ENCODE measurements around the gene PFAS. TPM values are rescaled to one million over a fixed set of nuclear protein-coding genes. Genes with fewer than 3 reads are reported as not detected.

Gene PFAS
- total and polyA plus RNA-seq, 2 of the 8 experiments (the other 6 are each of a cell fraction or from before 2014, with no cell fraction given), result 88.4 to 248 TPM

DNA sequence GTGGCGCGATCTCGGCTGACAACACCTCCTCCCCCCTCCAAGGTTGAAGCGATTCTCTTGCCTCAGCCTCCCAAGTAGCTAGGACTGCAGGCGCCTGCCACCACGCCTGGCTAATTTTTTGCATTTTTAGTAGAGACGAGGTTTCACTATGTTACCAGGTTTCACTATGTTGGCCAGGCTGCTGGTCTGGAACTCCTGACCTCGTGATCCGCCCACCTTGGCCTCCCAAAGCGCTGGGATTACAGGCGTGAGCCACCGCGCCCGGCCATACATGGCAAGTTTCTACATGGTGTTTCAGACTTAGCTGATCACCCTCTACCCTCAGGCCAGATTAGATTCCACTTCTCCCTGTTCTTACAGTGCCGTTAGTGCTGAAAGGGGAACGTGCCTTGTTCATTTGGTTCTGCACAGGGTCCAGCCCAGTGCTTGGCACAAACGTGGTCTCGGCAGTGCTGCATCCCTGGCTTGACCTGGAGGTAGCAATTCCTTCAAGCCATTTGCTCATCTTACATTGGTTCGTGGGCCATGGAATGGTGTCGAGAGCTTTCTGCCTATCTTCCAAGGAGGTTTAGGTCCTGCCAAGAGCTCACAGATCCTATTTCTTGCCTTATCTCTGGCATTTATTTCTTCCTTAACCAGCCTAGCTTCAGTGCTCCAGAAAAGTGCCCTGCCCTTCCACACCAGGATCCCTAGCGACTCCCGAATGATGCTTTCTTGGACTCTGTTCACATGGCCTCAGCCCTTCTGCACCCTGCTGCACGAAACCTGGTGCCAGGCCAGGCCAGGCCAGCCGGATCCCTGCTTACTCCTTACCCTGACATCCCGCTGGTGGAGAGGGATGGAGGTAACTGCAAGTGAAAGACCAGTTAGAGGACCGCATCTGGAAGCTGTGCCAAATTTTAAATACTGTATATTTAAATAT is 23.9 kb upstream of the PFAS start:
- no peak overlapping the region for H2BK120ac ChIP-seq (replicated peaks; ENCODE audit: low read depth, low read length)
- no peak overlapping the region for H3K23ac ChIP-seq (ENCODE audit: insufficient read length)
- H4K5ac ChIP-seq (ENCODE audit: insufficient read length, low read depth, low read length), result no peak overlapping the region
- peak overlapping the region; percentile 53 for H2BK5ac ChIP-seq (ENCODE audit: low read depth, low read length)
- H2BK15ac ChIP-seq (ENCODE audit: low read length), result 0 out of 2 replicates have a peak overlapping the region, but pooled peaks have one; percentile 48
- no peak overlapping the region for H4K8ac ChIP-seq (ENCODE audit: extremely low read depth, insufficient read depth, low read length)
- peaks cover 3 to 27% (median 13%) of the 10 kb centered on the region in 4 experiments; a peak in 7 of 8 replicates for H3K36me3 ChIP-seq (ENCODE audit: control insufficient read depth in 2 of 4, insufficient read depth in 4 of 4, low read length in 3 of 4)
- no peaks in the 10 kb centered on the region for H3K79me2 ChIP-seq (ENCODE audit: control insufficient read depth in 1 of 2, insufficient read depth in 2 of 2, low read length in 2 of 2)
- ChIA-PET POLR2A (ENCODE audit: partially characterized antibody) (interaction anchor here (0.9 to 53.4 kb wide), 14 partner anchors 16 to 157 kb away, joined by 3 to 1521 read pairs (median 5); partner anchors contain the start of genes AURKB, BORCS6, CTC1 and PFAS), CTCF (ENCODE audit: partially characterized antibody) (interaction anchor here (1.0 to 4.1 kb wide), 4 partner anchors 12 to 38 kb away, joined by 3 to 26 read pairs (median 8); no protein-coding TSS in a partner anchor)
- H4K20me1 ChIP-seq (replicated peaks in 1 of 2; ENCODE audit: control insufficient read depth in 1 of 2, insufficient read depth in 2 of 2, low read length in 2 of 2), result peaks cover 3 to 6% of the 10 kb centered on the region in 2 experiments
- H3K18ac ChIP-seq (ENCODE audit: extremely low read depth, low read length), result no peak overlapping the region
- no peaks in the 10 kb centered on the region for H3K79me1 ChIP-seq (ENCODE audit: low read depth, low read length)
- H3K4ac ChIP-seq (replicated peaks; ENCODE audit: insufficient read length, low read depth, low read length), result peak overlapping the region; percentile 24
- H3K23me2 ChIP-seq (ENCODE audit: low read depth, low read length), result peaks cover 19% of the 10 kb centered on the region
- FAIRE-seq (no peak), DNase-seq (ENCODE audit: low read depth in 1 of 2, low spot score in 2 of 2) (no peak)
- no peak overlapping the region for H2AFZ ChIP-seq (ENCODE audit: low read length)
- no peak overlapping the region for H3K14ac ChIP-seq (ENCODE audit: insufficient read length)
- peaks cover 0 to 15% (median 2%) of the 10 kb centered on the region in 4 experiments; a peak in 4 of 7 replicates for H3K4me1 ChIP-seq (replicated peaks in 1 of 4; ENCODE audit: control insufficient read depth in 3 of 4, insufficient read depth in 4 of 4, low read length in 3 of 4)
- no peak overlapping the region for H3K9ac ChIP-seq (replicated peaks in 1 of 4; ENCODE audit: extremely low read depth in 1 of 4, low read depth in 3 of 4, low read length in 3 of 4)
- peak overlapping the region; percentile 87 for H2AK5ac ChIP-seq (ENCODE audit: low read depth, low read length)
- no peak overlapping the region for H3K27ac ChIP-seq (ENCODE audit: low read depth, low read length)
- 93% methylated on average over 23 of the region's 26 CpGs; no CpG with 5 or more reads in 1 of the 2 experiments for WGBS, 2 experiments (ENCODE audit: extremely low coverage in 1 of 2, insufficient coverage in 1 of 2, insufficient read length in 1 of 2, insufficient replicate concordance in 2 of 2, low coverage in 1 of 2, low lambda C conversion rate in 2 of 2, missing lambda C conversion rate in 1 of 2)
- no peaks in the 10 kb centered on the region for H3K9me3 ChIP-seq (ENCODE audit: insufficient read depth in 2 of 2, low read depth in 1 of 2, low read length in 1 of 2)
- no peak overlapping the region for H3K56ac ChIP-seq (replicated peaks; ENCODE audit: insufficient read length, low read depth, low read length)
- peak overlapping the region in 1 of 2 experiments; percentile 85; a peak in 1 of 4 replicates for H3K4me2 ChIP-seq (ENCODE audit: insufficient read depth in 1 of 2, low read depth in 2 of 2, low read length in 2 of 2)
- H3K4me3 ChIP-seq (ENCODE audit: extremely low read depth in 1 of 4, insufficient read depth in 2 of 4, low read depth in 3 of 4, low read length in 4 of 4), result no peak overlapping the region
- H2BK12ac ChIP-seq (ENCODE audit: low read depth, low read length), result 0 out of 2 replicates have a peak overlapping the region, but pooled peaks have one; percentile 22
- no peak overlapping the region for H4K91ac ChIP-seq (replicated peaks; ENCODE audit: insufficient read length, low read length)
- 0 out of 2 replicates have a peak overlapping the region, but pooled peaks have one; percentile 15 for H2BK20ac ChIP-seq (ENCODE audit: low read length)
- H3K27me3 ChIP-seq (replicated peaks in 1 of 4; ENCODE audit: control insufficient read depth in 3 of 4, extremely low read depth in 1 of 4, insufficient read depth in 3 of 4, low read length in 3 of 4), result no peaks in the 10 kb centered on the region
- TF ChIP-seq POLR2AphosphoS5 (IDR thresholded peaks at IDR 0.05; ENCODE audit: low read depth, low read length) (no peak), NANOG (IDR thresholded peaks at IDR 0.05; ENCODE audit: insufficient read depth, low read depth, low read length, poor library complexity, severe bottlenecking) (no peak), YY1 (IDR thresholded peaks at IDR 0.05; ENCODE audit: low read depth, low read length) (no peak), RNF2 (IDR thresholded peaks at IDR 0.05; ENCODE audit: borderline replicate concordance, low read depth, low read length, missing control alignments, poor library complexity, severe bottlenecking) (no peak), GABPA (IDR thresholded peaks at IDR 0.05; ENCODE audit: borderline replicate concordance, insufficient read depth, low read length) (no peak), SIRT6 (IDR thresholded peaks at IDR 0.05; ENCODE audit: low read length) (no peak), HDAC2 (IDR thresholded peaks at IDR 0.05; ENCODE audit: borderline replicate concordance in 1 of 2, low read depth in 2 of 2, low read length in 2 of 2) (no peak), CHD1 (IDR thresholded peaks at IDR 0.05; ENCODE audit: low read depth, low read length) (no peak), BCL11A (IDR thresholded peaks at IDR 0.05; ENCODE audit: low read depth in 2 of 2, low read length in 2 of 2) (no peak), CBX8 (IDR thresholded peaks at IDR 0.05; ENCODE audit: borderline replicate concordance, low read depth, low read length) (no peak)
